IMR-90 (cell line): ENCODE data around the gene VWA5A. TPM values are rescaled to one million over a fixed set of nuclear protein-coding genes. Genes with fewer than 3 reads are reported as not detected.
A peak's percentile ranks its signal among the peaks of the same experiment; 100 is the strongest.

ENCODE experiments used
- ATAC-seq: fragments of 200-7000 bp; cut with Tn5 transposase; 2 replicates; pipeline ENCODE4 v1.9.1; 2020; ENCODE audit warnings: low read depth, mild to moderate bottlenecking, moderate library complexity
- BruUV-seq: library from RNA; stranded (reverse); fragments of 400-500 nt; replicated peaks from 2 replicates; lab custom pipeline; 2021; lab: Mats Ljungman, UMichigan
- CTCF ChIA-PET: fragments of 300-600 bp; formaldehyde crosslinking; extraction: SDS; loops from one replicate; lab custom pipeline; 2021; ENCODE audit warnings: antibody characterized with exemption; lab: Yijun Ruan, JAX
- POLR2A ChIA-PET: fragments of 300-600 bp; sonication (Branson Sonifier 250); formaldehyde crosslinking; loops from one replicate; lab custom pipeline; 2022; ENCODE audit warnings: antibody characterized with exemption; ENCODE audit not compliant: unreplicated experiment; lab: Charles Lee
- DNase-seq: peaks from one replicate; pipeline ENCODE4 v3.0.0; 2013
- H2AFZ ChIP-seq: replicated peaks from 2 replicates; pipeline ENCODE3; 2013; ENCODE audit warnings: low read length, mild to moderate bottlenecking; ENCODE audit not compliant: poor library complexity
- H2AK5ac ChIP-seq: 2 replicates; pipeline ENCODE4 v1.6.1; 2013; ENCODE audit warnings: low read depth, low read length, inconsistent platforms
- H2AK9ac ChIP-seq: replicated peaks from 2 replicates; pipeline ENCODE3; 2013; ENCODE audit warnings: mild to moderate bottlenecking, low read depth, low read length, moderate library complexity; ENCODE audit not compliant: poor library complexity
- H2BK120ac ChIP-seq: 2 replicates; pipeline ENCODE4 v1.6.1; 2013; ENCODE audit warnings: low read depth, low read length, inconsistent platforms
- H2BK15ac ChIP-seq: 3 replicates; pipeline ENCODE4 v1.6.1; 2013; ENCODE audit warnings: low read depth, low read length, inconsistent platforms
- H2BK20ac ChIP-seq: 2 replicates; pipeline ENCODE4 v1.6.1; 2013; ENCODE audit warnings: low read depth, mild to moderate bottlenecking, inconsistent platforms, low read length, moderate library complexity
- H2BK5ac ChIP-seq: 2 replicates; pipeline ENCODE4 v1.6.1; 2013; ENCODE audit warnings: mild to moderate bottlenecking, low read depth, low read length, inconsistent platforms; ENCODE audit not compliant: poor library complexity, severe bottlenecking
- H3K14ac ChIP-seq: replicated peaks from 2 replicates; pipeline ENCODE4 v1.6.1; 2013; ENCODE audit warnings: low read depth, low read length, inconsistent platforms
- H3K18ac ChIP-seq: 2 replicates; pipeline ENCODE4 v1.6.1; 2013; ENCODE audit warnings: low read depth, low read length, control low read depth
- H3K23ac ChIP-seq: 2 replicates; pipeline ENCODE4 v1.6.1; 2013; ENCODE audit warnings: low read depth, low read length, inconsistent platforms
- H3K27ac ChIP-seq: 2 replicates; pipeline ENCODE4 v1.5.1; 2013; ENCODE audit warnings: mild to moderate bottlenecking, control low read depth, low read length; ENCODE audit not compliant: insufficient read depth
- H3K27me3 ChIP-seq: 2 replicates; pipeline ENCODE4 v1.6.1; 2013; ENCODE audit warnings: low read length; ENCODE audit not compliant: control insufficient read depth, insufficient read depth
- H3K36me3 ChIP-seq: 2 replicates; pipeline ENCODE4 v1.6.1; 2013; ENCODE audit warnings: low read length, mixed read lengths; ENCODE audit not compliant: control insufficient read depth, insufficient read depth
- H3K4ac ChIP-seq: 2 replicates; pipeline ENCODE4 v1.6.1; 2013; ENCODE audit warnings: low read depth, low read length, inconsistent platforms
- H3K4me1 ChIP-seq: 2 replicates; pipeline ENCODE4 v1.6.1; 2013; ENCODE audit warnings: low read length, mixed read lengths; ENCODE audit not compliant: control insufficient read depth, insufficient read depth
- H3K4me2 ChIP-seq: 2 replicates; pipeline ENCODE4 v1.6.1; 2013; ENCODE audit warnings: low read depth, mild to moderate bottlenecking, control low read depth, low read length, moderate library complexity
- H3K4me3 ChIP-seq: 2 replicates; pipeline ENCODE4 v1.5.1; 2013; ENCODE audit warnings: low read depth, mild to moderate bottlenecking, control low read depth, low read length, moderate library complexity; ENCODE audit not compliant: insufficient read depth
- H3K56ac ChIP-seq: 2 replicates; pipeline ENCODE4 v1.6.1; 2013; ENCODE audit warnings: low read length, inconsistent platforms; ENCODE audit not compliant: insufficient read depth; ENCODE audit errors: extremely low read depth
- H3K79me1 ChIP-seq, 2 experiments: 2 replicates each; pipeline ENCODE4 v1.6.1; 2013; ENCODE audit warnings: low read length in 2 of 2, inconsistent platforms in 1 of 2, low read depth in 1 of 2
- H3K9ac ChIP-seq: 2 replicates; pipeline ENCODE4 v1.6.1; 2013; ENCODE audit warnings: low read depth, low read length, control low read depth
- H3K9me1 ChIP-seq: 2 replicates; pipeline ENCODE4 v1.6.1; 2013; ENCODE audit warnings: low read length, inconsistent platforms; ENCODE audit not compliant: insufficient read depth
- H3K9me3 ChIP-seq: 2 replicates; pipeline ENCODE4 v1.6.1; 2013; ENCODE audit warnings: low read length; ENCODE audit not compliant: control insufficient read depth, insufficient read depth
- H4K20me1 ChIP-seq: 2 replicates; pipeline ENCODE4 v1.6.1; 2013; ENCODE audit warnings: low read length, inconsistent platforms; ENCODE audit not compliant: insufficient read depth
- H4K5ac ChIP-seq: 2 replicates; pipeline ENCODE4 v1.6.1; 2013; ENCODE audit warnings: mild to moderate bottlenecking, low read depth, low read length, control low read depth
- H4K8ac ChIP-seq, 2 experiments: 2 replicates each; pipeline ENCODE4 v1.6.1; 2013; ENCODE audit warnings: low read depth in 2 of 2, low read length in 2 of 2, control low read depth in 1 of 2, inconsistent platforms in 1 of 2
- H4K91ac ChIP-seq: 2 replicates; pipeline ENCODE4 v1.6.1; 2013; ENCODE audit warnings: low read depth, low read length, inconsistent platforms; ENCODE audit not compliant: insufficient read depth
- BHLHE40 ChIP-seq: fragments of 150-350 bp; IDR thresholded peaks from 2 replicates; pipeline ENCODE4 v1.6.1; 2016; ENCODE audit warnings: mild to moderate bottlenecking, low read depth, low read length
- CHD1 ChIP-seq: IDR thresholded peaks from 2 replicates; pipeline ENCODE4 v1.6.1; 2012; ENCODE audit warnings: low read depth, low read length, improper control_type of control experiment
- FOS ChIP-seq: fragments of 150-350 bp; IDR thresholded peaks from 2 replicates; pipeline ENCODE4 v1.6.1; 2016; ENCODE audit warnings: low read depth, low read length
- MXI1 ChIP-seq: IDR thresholded peaks from 2 replicates; pipeline ENCODE4 v1.6.1; 2012; ENCODE audit warnings: low read depth, mild to moderate bottlenecking, low read length, moderate library complexity, borderline replicate concordance
- NFE2L2 ChIP-seq: fragments of 150-350 bp; IDR thresholded peaks from 2 replicates; pipeline ENCODE4 v1.6.1; 2016; ENCODE audit warnings: low read depth, mild to moderate bottlenecking, low read length
- POLR2A ChIP-seq: IDR thresholded peaks from 2 replicates; pipeline ENCODE4 v1.6.1; 2012; ENCODE audit warnings: mild to moderate bottlenecking, low read depth, low read length
- RAD21 ChIP-seq: IDR thresholded peaks from 2 replicates; pipeline ENCODE4 v1.6.1; 2012; ENCODE audit warnings: low read length, improper control_type of control experiment
- RCOR1 ChIP-seq: IDR thresholded peaks from 2 replicates; pipeline ENCODE4 v1.6.1; 2012; ENCODE audit warnings: mild to moderate bottlenecking, low read length, improper control_type of control experiment; ENCODE audit not compliant: insufficient replicate concordance
- RFX5 ChIP-seq: IDR thresholded peaks from 2 replicates; pipeline ENCODE4 v1.8.0; 2012; ENCODE audit warnings: low read depth, mild to moderate bottlenecking, low read length, moderate library complexity
- SMC3 ChIP-seq: fragments of 150-350 bp; IDR thresholded peaks from 2 replicates; pipeline ENCODE4 v1.6.1; 2016; ENCODE audit warnings: low read depth, mild to moderate bottlenecking, antibody characterized with exemption, low read length, moderate library complexity
- WGBS, 2 experiments: methylation state at CpG; one replicate each; pipeline versions ENCODE4 v1.1.5 to v1.1.7; 2013; ENCODE audit warnings: missing lambda C conversion rate in 2 of 2; ENCODE audit not compliant: insufficient read length in 1 of 2; ENCODE audit errors: extremely low coverage in 2 of 2; 5-methylcytosine and 5-hydroxymethylcytosine counted together
- dilution Hi-C: fragments of 300-500 bp; cut with HindIII; formaldehyde crosslinking; loops from one replicate; pipeline ENCODE4 v1.14.3; 2018; ENCODE audit warnings: low sequenced_read_pairs; ENCODE audit not compliant: unreplicated experiment
- in situ Hi-C: fragments of 300-500 bp; cut with MboI; formaldehyde crosslinking; loops from 3 replicates; pipeline ENCODE4 v1.14.3; 2019; ENCODE audit warnings: low sequenced_read_pairs, inconsistent platforms, mixed read lengths
- intact Hi-C: fragments of 100-400 bp; cut with micrococcal nuclease; formaldehyde crosslinking; loops from 2 replicates; pipeline ENCODE4 v1.10.0; 2022
- polyA plus RNA-seq, 3 experiments: library from polyadenylated mRNA; depleted of rRNA; stranded (reverse); fragments of >200 nt; gene quantifications; 2 replicates each; pipeline ENCODE4 v1.2.3, GENCODE V29; 2012; ENCODE audit warnings: low replicate concordance in 1 of 3
- total RNA-seq: library from RNA; depleted of rRNA; stranded (reverse); fragments of >200 nt; gene quantifications from 2 replicates; pipeline ENCODE4 v1.2.3, GENCODE V29; 2012
- TF ChIP-seq, protein P1 (sequence below): fragments of 150-350 bp; IDR thresholded peaks from 2 replicates; pipeline ENCODE4 v1.6.1; 2017; ENCODE audit warnings: mild to moderate bottlenecking, antibody characterized with exemption, low read length, low read depth
- TF ChIP-seq, protein P2 (sequence below): conservative IDR thresholded peaks from 2 replicates; pipeline ENCODE4 v1.5.1; 2012; ENCODE audit warnings: mild to moderate bottlenecking, low read depth, low read length, improper control_type of control experiment
- TF ChIP-seq, protein P3 (sequence below): fragments of 150-350 bp; IDR thresholded peaks from 2 replicates; pipeline ENCODE4 v1.6.1; 2016; ENCODE audit warnings: low read depth, mild to moderate bottlenecking, low read length, moderate library complexity, borderline replicate concordance

The VWA5A gene
- total and polyA plus RNA-seq, 2 of the 4 experiments (the other 2 are of a cell fraction), result 5.6 to 6.8 TPM

DNA sequence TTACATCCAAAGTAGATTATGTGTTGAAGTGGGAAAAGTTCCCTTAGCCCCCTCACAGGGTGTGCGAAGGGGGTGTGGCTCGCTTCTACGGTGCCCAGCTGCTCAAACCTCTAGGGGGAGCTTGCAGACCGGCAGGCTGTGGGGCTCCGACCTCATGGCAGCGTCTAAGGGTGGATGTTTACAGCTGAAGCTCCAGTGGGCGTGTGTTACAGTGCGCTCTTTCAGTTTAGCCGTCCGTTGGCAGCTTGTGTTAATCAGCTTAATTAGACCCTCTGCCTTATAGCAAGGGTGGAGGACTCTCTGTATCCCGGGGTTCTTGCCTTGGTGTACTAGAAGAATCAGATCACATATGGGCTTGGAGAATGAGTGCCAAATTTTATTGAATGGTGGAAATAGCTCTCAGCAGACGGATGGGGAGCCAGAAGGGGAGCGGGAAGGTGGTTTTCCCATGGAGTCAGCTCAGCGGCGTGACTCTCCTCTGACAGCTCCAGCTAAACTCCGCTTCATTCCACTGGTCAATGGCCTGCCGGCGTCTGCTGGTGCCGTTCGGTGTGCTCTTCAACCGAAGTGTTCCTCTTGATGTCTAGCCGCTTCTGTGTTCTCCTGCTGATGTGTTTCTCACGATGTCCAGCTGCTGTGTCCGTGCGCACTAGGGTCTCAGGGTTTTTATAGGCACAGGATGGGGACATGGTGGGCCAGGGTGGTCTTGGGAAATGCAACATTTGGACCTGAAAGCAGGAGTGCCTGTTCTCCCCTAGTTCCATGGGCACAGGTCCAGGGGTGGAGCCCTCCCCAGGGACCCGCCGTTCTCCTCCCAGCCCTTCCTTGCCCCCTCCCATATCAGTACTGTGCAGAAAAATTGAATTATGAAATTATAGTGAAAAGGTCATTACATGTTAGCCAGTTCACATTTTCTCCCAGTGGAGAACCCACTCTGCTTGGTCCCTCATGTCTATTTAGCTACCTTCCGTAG is 45.5 kb upstream of the VWA5A start:
- Histone ChIP-seq H3K4me1 (no peaks in the 10 kb centered on the region), H3K4ac (no peak overlapping the region), H3K14ac (no peak overlapping the region), H3K9me3 (no peaks in the 10 kb centered on the region), H4K5ac (no peak overlapping the region), H3K36me3 (no peaks in the 10 kb centered on the region), H3K27me3 (peaks cover 11% of the 10 kb centered on the region), H2BK20ac (peak overlapping the region; percentile 20; the same call in 1 of the 2 replicates), H3K23ac (peak overlapping the region; percentile 39; the same call in 1 of the 2 replicates), H4K20me1 (no peaks in the 10 kb centered on the region), H3K27ac (no peak overlapping the region), H2BK15ac (no peak overlapping the region), H2AK5ac (no peak overlapping the region), H3K4me3 (peak overlapping the region; percentile 43), H2BK5ac (no peak overlapping the region), H2AFZ (peak overlapping the region; percentile 86), H3K79me1 (no peaks in the 10 kb centered on the region), H3K4me2 (peak overlapping the region; percentile 84), H4K91ac (no peak overlapping the region), H2AK9ac (no peak overlapping the region), H3K56ac (no peak overlapping the region), H4K8ac (no peak overlapping the region), H3K9ac (no peak overlapping the region), H3K9me1 (no peaks in the 10 kb centered on the region), H2BK120ac (no peak overlapping the region), H3K18ac (no peak overlapping the region)
- peak; percentile 99 for ATAC-seq
- ChIA-PET POLR2A (no interaction called here), CTCF (interaction anchor here (0.6 to 2.2 kb wide), 10 partner anchors 33 to 516 kb away, joined by 3 to 8 read pairs (median 4); no protein-coding TSS in a partner anchor)
- peak; percentile 50 for DNase-seq
- 18% methylated on average over 9 of the region's 28 CpGs; no CpG with 5 or more reads in 1 of the 2 experiments for WGBS, 2 experiments
- BruUV-seq, result no TSS peak
- dilution Hi-C loops, result no loop called here
- in situ Hi-C loops, result loop anchor here (5.0 to 25.0 kb wide), 3 partner anchors 128 to 518 kb away; partner anchors contain the start of gene OR8D1
- intact Hi-C loops, result loop anchor here (5.0 to 10.0 kb wide), 3 partner anchors 333 to 795 kb away; partner anchors contain the start of gene ROBO3
- TF ChIP-seq RFX5 (no peak), SMC3 (peak; percentile 34; the same call in 1 of the 2 replicates), FOS (no peak), BHLHE40 (peak; percentile 22; the same call in 1 of the 2 replicates), RCOR1 (no peak), CHD1 (no peak), NFE2L2 (no peak), RAD21 (peak; percentile 66), MXI1 (peak; percentile 84), POLR2A (no peak)
- TF ChIP-seq, protein P1, sequence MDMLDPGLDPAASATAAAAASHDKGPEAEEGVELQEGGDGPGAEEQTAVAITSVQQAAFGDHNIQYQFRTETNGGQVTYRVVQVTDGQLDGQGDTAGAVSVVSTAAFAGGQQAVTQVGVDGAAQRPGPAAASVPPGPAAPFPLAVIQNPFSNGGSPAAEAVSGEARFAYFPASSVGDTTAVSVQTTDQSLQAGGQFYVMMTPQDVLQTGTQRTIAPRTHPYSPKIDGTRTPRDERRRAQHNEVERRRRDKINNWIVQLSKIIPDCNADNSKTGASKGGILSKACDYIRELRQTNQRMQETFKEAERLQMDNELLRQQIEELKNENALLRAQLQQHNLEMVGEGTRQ, result no peak
- TF ChIP-seq, protein P2, sequence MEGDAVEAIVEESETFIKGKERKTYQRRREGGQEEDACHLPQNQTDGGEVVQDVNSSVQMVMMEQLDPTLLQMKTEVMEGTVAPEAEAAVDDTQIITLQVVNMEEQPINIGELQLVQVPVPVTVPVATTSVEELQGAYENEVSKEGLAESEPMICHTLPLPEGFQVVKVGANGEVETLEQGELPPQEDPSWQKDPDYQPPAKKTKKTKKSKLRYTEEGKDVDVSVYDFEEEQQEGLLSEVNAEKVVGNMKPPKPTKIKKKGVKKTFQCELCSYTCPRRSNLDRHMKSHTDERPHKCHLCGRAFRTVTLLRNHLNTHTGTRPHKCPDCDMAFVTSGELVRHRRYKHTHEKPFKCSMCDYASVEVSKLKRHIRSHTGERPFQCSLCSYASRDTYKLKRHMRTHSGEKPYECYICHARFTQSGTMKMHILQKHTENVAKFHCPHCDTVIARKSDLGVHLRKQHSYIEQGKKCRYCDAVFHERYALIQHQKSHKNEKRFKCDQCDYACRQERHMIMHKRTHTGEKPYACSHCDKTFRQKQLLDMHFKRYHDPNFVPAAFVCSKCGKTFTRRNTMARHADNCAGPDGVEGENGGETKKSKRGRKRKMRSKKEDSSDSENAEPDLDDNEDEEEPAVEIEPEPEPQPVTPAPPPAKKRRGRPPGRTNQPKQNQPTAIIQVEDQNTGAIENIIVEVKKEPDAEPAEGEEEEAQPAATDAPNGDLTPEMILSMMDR, result peak; percentile 70
- TF ChIP-seq, protein P3, sequence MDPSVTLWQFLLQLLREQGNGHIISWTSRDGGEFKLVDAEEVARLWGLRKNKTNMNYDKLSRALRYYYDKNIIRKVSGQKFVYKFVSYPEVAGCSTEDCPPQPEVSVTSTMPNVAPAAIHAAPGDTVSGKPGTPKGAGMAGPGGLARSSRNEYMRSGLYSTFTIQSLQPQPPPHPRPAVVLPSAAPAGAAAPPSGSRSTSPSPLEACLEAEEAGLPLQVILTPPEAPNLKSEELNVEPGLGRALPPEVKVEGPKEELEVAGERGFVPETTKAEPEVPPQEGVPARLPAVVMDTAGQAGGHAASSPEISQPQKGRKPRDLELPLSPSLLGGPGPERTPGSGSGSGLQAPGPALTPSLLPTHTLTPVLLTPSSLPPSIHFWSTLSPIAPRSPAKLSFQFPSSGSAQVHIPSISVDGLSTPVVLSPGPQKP, result no peak
